PFSK-1 (cell line): ENCODE data around the gene FITM1.

Experiments used
- FOXP2 ChIP-seq: optimal IDR thresholded peaks from 2 replicates; pipeline ENCODE3; 2011; ENCODE audit warnings: borderline replicate concordance, control low read depth, inconsistent platforms; ENCODE audit not compliant: insufficient read depth; ENCODE audit errors: extremely low read length, extremely low read depth
- POLR2AphosphoS5 ChIP-seq: IDR thresholded peaks from 2 replicates; pipeline ENCODE4 v1.6.1; 2012; ENCODE audit warnings: low read depth, mild to moderate bottlenecking, control low read depth, low read length, moderate library complexity
- REST ChIP-seq, 2 experiments: IDR thresholded peaks; 2 replicates each; pipeline versions ENCODE4 v1.6.1 to v1.8.0; 2011 to 2012; ENCODE audit warnings: low read depth in 2 of 2, low read length in 2 of 2, control low read depth in 1 of 2, inconsistent platforms in 1 of 2, mild to moderate bottlenecking in 1 of 2, moderate library complexity in 1 of 2; ENCODE audit not compliant: insufficient read depth in 1 of 2
- SIN3A ChIP-seq: IDR thresholded peaks from 2 replicates; pipeline ENCODE4 v1.6.1; 2012; ENCODE audit warnings: mild to moderate bottlenecking, low read length, moderate library complexity, borderline replicate concordance; ENCODE audit not compliant: insufficient read depth
- TAF1 ChIP-seq: IDR thresholded peaks from 2 replicates; pipeline ENCODE4 v1.6.1; 2012; ENCODE audit warnings: low read length, control low read depth, borderline replicate concordance; ENCODE audit not compliant: insufficient read depth

Gene FITM1

GRCh38 chr14:24093207-24093900 lies 37.1 kb upstream of the FITM1 start:
- no peak for TF ChIP-seq POLR2AphosphoS5
- TF ChIP-seq FOXP2: no peak
- no peak for TF ChIP-seq SIN3A
- TF ChIP-seq TAF1: no peak
- no peak for TF ChIP-seq REST (IDR thresholded peaks at IDR 0.05; ENCODE audit: insufficient read depth in 1 of 2, low read depth in 2 of 2, low read length in 2 of 2)

- no peak for TF ChIP-seq POLR2AphosphoS5
- no peak for TF ChIP-seq REST (IDR thresholded peaks at IDR 0.05; ENCODE audit: insufficient read depth in 1 of 2, low read depth in 2 of 2, low read length in 2 of 2)
- TF ChIP-seq TAF1: no peak
- no peak for TF ChIP-seq FOXP2
- no peak for TF ChIP-seq SIN3A
Observed at GRCh38 chr14:24093901-24094840, 36.3 kb upstream of the FITM1 start, which contains the start of gene PCK2. Gene PCK2, plus strand, starts transcription at chr14:24094311. Its CDS starts 95 bp downstream, at chr14:24094406.

- no peak for TF ChIP-seq SIN3A
- no peak for TF ChIP-seq TAF1
- TF ChIP-seq POLR2AphosphoS5: no peak
- no peak for TF ChIP-seq FOXP2
- TF ChIP-seq REST (IDR thresholded peaks at IDR 0.05; ENCODE audit: insufficient read depth in 1 of 2, low read depth in 2 of 2, low read length in 2 of 2): no peak
Observed at GRCh38 chr14:24094841-24095270, 35.6 kb upstream of the FITM1 start.

- TF ChIP-seq SIN3A: no peak
- no peak for TF ChIP-seq REST (IDR thresholded peaks at IDR 0.05; ENCODE audit: insufficient read depth in 1 of 2, low read depth in 2 of 2, low read length in 2 of 2)
- no peak for TF ChIP-seq TAF1
- TF ChIP-seq FOXP2: no peak
- TF ChIP-seq POLR2AphosphoS5: no peak
Observed at GRCh38 chr14:24095271-24096068, 35.0 kb upstream of the FITM1 start.
